Testis (tissue), 3 donors: ENCODE data around the gene RERE. TPM values are rescaled to one million over a fixed set of nuclear protein-coding genes. Genes with fewer than 3 reads are reported as not detected.

Experiments
- DNase-seq: peaks from one replicate; pipeline ENCODE4 v3.0.0-alpha.2; 2019
- H3K27ac ChIP-seq, 2 donors: fragments of 200-600 bp; sonication (generic); one replicate each; pipeline ENCODE4 v1.5.1; 2019
- H3K27me3 ChIP-seq: fragments of 200-600 bp; sonication (generic); one replicate; pipeline ENCODE4 v1.5.1; 2019
- H3K36me3 ChIP-seq: fragments of 200-600 bp; sonication (generic); one replicate; pipeline ENCODE4 v1.5.1; 2017; ENCODE audit warnings: low read depth; ENCODE audit errors: missing control alignments
- H3K4me1 ChIP-seq: fragments of 200-600 bp; sonication (generic); one replicate; pipeline ENCODE4 v1.5.1; 2019
- H3K4me3 ChIP-seq, 2 donors: fragments of 200-600 bp; sonication (generic); one replicate each; pipeline ENCODE4 v1.5.1; 2017 to 2019
- H3K9me3 ChIP-seq: fragments of 200-600 bp; sonication (generic); one replicate; pipeline ENCODE4 v1.5.1; 2017
- CTCF ChIP-seq, 3 experiments: fragments of 450-650 bp in 2 of 3; fragments of 200-600 bp in 1 of 3; sonication (generic) in 1 of 3; IDR thresholded peaks; one replicate each; pipeline ENCODE4 v1.5.1; 2016 to 2019; ENCODE audit warnings: antibody characterized with exemption in 3 of 3, mild to moderate bottlenecking in 2 of 3, moderate library complexity in 1 of 3
- POLR2A ChIP-seq: fragments of 450-650 bp; IDR thresholded peaks from one replicate; pipeline ENCODE4 v1.6.1; 2017; ENCODE audit warnings: antibody characterized with exemption, mild to moderate bottlenecking, moderate library complexity
- WGBS, 2 donors: methylation state at CpG; one replicate each; pipeline ENCODE4 v1.1.5; 2018; 5-methylcytosine and 5-hydroxymethylcytosine counted together
- intact Hi-C: fragments of 100-400 bp; cut with DNase I; formaldehyde crosslinking; loops from one replicate; pipeline ENCODE4 v1.15.1; 2023; ENCODE audit warnings: low total_unique reads
- polyA plus RNA-seq: library from polyadenylated mRNA; stranded (reverse); fragments of 350-450 nt; fragmentation: Illumina TruSeq; extraction: RNeasy Lipid Tissue Mini Kit (QIAGEN cat#74804); gene quantifications from one replicate; pipeline ENCODE4 v1.2.3, GENCODE V29; 2014; ENCODE audit warnings: low read depth, low replicate concordance; ENCODE audit not compliant: insufficient read depth
- total RNA-seq, 2 donors: library from RNA; depleted of rRNA; stranded (reverse); fragments of >200 nt; gene quantifications; one replicate each; pipeline ENCODE4 v1.2.3, GENCODE V29; 2016

Gene RERE
- total and polyA plus RNA-seq, 3 donors from 2014 or later: 90.8 to 229 (median 203) TPM

- H3K27me3 ChIP-seq: no peaks in the 10 kb centered on the region
- 76 to 77% methylated on average over 2 of the region's 2 CpGs for WGBS, 2 donors
- H3K4me3 ChIP-seq: no peak overlapping the region
- DNase-seq: no peak
- H3K27ac ChIP-seq: no peak overlapping the region
- no peak for TF ChIP-seq POLR2A
- no peak for TF ChIP-seq CTCF (IDR thresholded peaks at IDR 0.05)
- no peaks in the 10 kb centered on the region for H3K4me1 ChIP-seq
- intact Hi-C loops: loop anchor here (10.0 kb wide), 1 partner anchor 115 kb away; no protein-coding TSS in a partner anchor
- H3K9me3 ChIP-seq: no peaks in the 10 kb centered on the region
- no peaks in the 10 kb centered on the region for H3K36me3 ChIP-seq
Observed at GRCh38 chr1:8679395-8679800, 138.0 kb downstream of the RERE start.

- DNase-seq: no peak
- 67 to 76% methylated on average over 4 of the region's 4 CpGs for WGBS, 2 donors
- H3K27ac ChIP-seq: no peak overlapping the region
- intact Hi-C loops: loop anchor here (10.0 kb wide), 1 partner anchor 114 kb away; no protein-coding TSS in a partner anchor
- TF ChIP-seq CTCF (IDR thresholded peaks at IDR 0.05) (no peak), POLR2A (no peak)
- H3K9me3 ChIP-seq: no peaks in the 10 kb centered on the region
- H3K4me1 ChIP-seq: no peaks in the 10 kb centered on the region
- no peak overlapping the region for H3K4me3 ChIP-seq
- no peaks in the 10 kb centered on the region for H3K36me3 ChIP-seq
- no peaks in the 10 kb centered on the region for H3K27me3 ChIP-seq
Observed at GRCh38 chr1:8678673-8679394, 138.6 kb downstream of the RERE start.

GRCh38 chr1:8677782-8678181 is 139.7 kb downstream of the RERE start:
- no peak overlapping the region for H3K27ac ChIP-seq
- no peak for DNase-seq
- intact Hi-C loops: loop anchor here (10.0 kb wide), 1 partner anchor 113 kb away; no protein-coding TSS in a partner anchor
- no peaks in the 10 kb centered on the region for H3K4me1 ChIP-seq
- H3K4me3 ChIP-seq: no peak overlapping the region
- H3K27me3 ChIP-seq: no peaks in the 10 kb centered on the region
- no peaks in the 10 kb centered on the region for H3K9me3 ChIP-seq
- WGBS, 2 donors: 79 to 97% methylated on average over 2 of the region's 2 CpGs
- H3K36me3 ChIP-seq: no peaks in the 10 kb centered on the region
- TF ChIP-seq CTCF (IDR thresholded peaks at IDR 0.05) (no peak), POLR2A (no peak)

GRCh38 chr1:8676813-8677212 is 140.6 kb downstream of the RERE start:
- no peak overlapping the region for H3K4me3 ChIP-seq
- no peak overlapping the region for H3K27ac ChIP-seq
- no peak for TF ChIP-seq POLR2A
- no peak for TF ChIP-seq CTCF (IDR thresholded peaks at IDR 0.05)
- intact Hi-C loops: loop anchor here (10.0 kb wide), 1 partner anchor 112 kb away; no protein-coding TSS in a partner anchor
- WGBS, 2 donors: 95 to 98% methylated on average over 2 of the region's 2 CpGs
- H3K9me3 ChIP-seq: no peaks in the 10 kb centered on the region
- no peak for DNase-seq
- H3K27me3 ChIP-seq: no peaks in the 10 kb centered on the region
- no peaks in the 10 kb centered on the region for H3K36me3 ChIP-seq
- H3K4me1 ChIP-seq: no peaks in the 10 kb centered on the region

- Histone ChIP-seq H3K4me3 (no peak overlapping the region), H3K36me3 (no peaks in the 10 kb centered on the region), H3K4me1 (peaks cover 2% of the 10 kb centered on the region), H3K9me3 (no peaks in the 10 kb centered on the region), H3K27me3 (no peaks in the 10 kb centered on the region), H3K27ac (no peak overlapping the region)
- TF ChIP-seq POLR2A (no peak), CTCF (IDR thresholded peaks at IDR 0.05) (no peak)
- no peak for DNase-seq
- intact Hi-C loops: loop anchor here (10.0 kb wide), 1 partner anchor 111 kb away; no protein-coding TSS in a partner anchor
Observed at GRCh38 chr1:8676072-8676471, 141.4 kb downstream of the RERE start.
